GM21515 (cell line): ENCODE measurements around the gene DENND2A.
"Not testable (repeated sequence)": the region's sequence is repeated elsewhere in the genome, so short reads cannot be mapped to it uniquely, and the experiment has no call there.

Experiments used
- ATAC-seq: cut with Tn5 transposase; IDR thresholded peaks from one replicate; pipeline ENCODE4 v1.9.1; 2021; ENCODE audit not compliant: unreplicated experiment

The DENND2A gene

DNA sequence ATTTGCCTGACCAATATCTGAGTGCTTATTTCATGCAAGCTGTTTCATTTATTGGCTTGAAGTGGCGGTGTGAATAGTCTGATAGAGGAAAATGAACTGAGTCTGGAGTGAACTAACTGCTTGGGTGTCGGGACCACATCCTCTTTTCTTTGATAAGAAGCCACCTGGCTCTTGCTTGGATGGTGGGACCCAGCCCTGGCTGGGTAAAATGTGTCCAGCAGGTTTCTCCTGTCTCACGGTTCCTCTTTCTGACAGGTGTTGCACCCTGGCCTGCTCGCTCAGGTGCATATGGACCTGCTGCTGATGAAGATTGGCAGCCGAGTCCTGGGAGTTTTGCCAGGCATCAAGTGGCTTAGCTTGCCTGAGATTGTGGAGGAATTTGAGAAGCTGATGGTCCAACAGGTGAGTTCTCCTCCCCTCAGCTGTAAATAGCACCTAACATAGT, 33.8 kb upstream of the DENND2A start:
- ATAC-seq = peak; percentile 33

DNA sequence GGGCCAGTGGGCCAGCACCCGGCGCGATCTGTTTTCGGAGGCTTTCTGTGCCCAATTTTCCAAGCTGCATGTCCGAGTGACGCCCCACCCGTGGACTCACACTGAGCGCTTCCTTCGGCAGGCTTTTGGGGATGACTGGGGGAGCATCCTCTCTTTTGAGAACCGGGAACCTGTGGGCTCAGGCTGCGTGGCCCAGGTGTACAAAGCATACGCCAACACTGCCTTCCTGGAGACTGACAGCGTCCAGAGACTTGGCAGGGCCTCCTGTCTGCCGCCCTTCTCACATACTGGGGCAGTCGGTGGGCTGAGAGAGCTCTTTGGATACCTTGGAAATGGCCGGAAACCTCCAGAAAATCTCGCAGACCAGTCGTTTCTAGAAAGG, 33.2 kb upstream of the DENND2A start:
- ATAC-seq = no peak

DNA sequence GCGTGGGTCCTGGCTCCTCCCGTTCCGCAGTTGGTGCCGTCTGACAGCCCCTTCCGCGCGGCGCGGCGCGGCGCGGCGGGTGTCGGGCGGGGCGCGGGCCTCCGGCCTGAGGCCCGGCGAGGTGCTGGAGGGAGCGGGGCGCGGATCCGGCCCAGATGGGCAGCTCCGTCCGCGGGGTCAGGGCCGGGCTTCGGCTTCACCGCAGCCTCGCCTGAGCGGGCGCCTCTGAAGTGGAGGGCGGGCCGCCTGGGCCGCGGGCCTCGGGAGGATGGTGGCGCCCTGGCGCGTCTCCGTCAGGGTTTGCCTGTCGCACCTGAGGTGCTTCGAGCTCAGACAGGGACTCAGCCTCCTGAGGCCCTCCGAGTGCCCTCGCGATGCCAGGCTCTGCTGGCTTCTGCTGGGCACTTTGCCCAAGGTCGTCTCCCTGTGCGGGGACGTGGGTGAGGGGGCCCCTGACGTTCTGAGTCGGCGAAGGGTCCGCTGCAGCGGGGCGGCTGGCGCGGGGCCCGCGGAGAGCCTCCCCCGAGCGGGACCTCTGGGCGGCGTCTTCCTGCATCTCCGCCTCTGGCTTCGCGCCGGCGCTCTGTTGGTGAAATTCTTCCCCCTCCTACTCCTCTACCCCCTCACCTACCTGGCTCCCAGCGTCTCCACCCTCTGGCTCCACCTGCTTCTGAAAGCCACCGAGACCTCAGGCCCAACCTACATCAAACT, 32.6 kb upstream of the DENND2A start:
- ATAC-seq = peak; percentile 46

- ATAC-seq = peak; percentile 42
Measured at GRCh38 chr7:140672382-140673062, 31.9 kb upstream of the DENND2A start, which contains the start of gene ADCK2. Gene ADCK2 (plus strand): TSS chr7:140672945. CDS start chr7:140673331, 386 bp downstream.

GRCh38 chr7:140671966-140672365, 31.4 kb upstream of the DENND2A start:
- ATAC-seq = no peak

GRCh38 chr7:140670343-140670935, 29.8 kb upstream of the DENND2A start:
- no peak for ATAC-seq

GRCh38 chr7:140669862-140670261, 29.2 kb upstream of the DENND2A start:
- ATAC-seq = not testable (repeated sequence)

DNA sequence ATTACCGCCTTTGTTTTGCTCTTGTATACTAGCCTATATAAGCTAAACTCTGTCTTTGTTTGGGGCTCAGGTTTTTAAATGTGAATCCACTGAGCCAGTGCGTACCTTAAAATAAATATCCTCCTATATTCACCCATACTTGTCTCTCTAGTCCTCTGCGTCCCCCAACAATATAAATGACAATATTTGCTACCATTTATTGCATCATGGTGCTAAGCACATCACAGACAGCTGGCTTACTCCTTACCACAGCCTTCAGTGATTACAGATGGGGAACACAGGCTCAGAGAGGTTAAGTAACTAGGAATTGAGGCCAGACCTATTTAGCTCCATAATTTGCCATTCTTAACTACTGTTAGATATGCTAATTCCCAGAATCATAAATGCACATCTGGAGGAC, 28.7 kb upstream of the DENND2A start:
- ATAC-seq = no peak

GRCh38 chr7:140668641-140669040, 28.0 kb upstream of the DENND2A start:
- no peak for ATAC-seq

GRCh38 chr7:140667476-140667875, 26.9 kb upstream of the DENND2A start:
- no peak for ATAC-seq

- ATAC-seq = not testable (repeated sequence)
Measured at GRCh38 chr7:140662938-140663337, 22.3 kb upstream of the DENND2A start.

DNA sequence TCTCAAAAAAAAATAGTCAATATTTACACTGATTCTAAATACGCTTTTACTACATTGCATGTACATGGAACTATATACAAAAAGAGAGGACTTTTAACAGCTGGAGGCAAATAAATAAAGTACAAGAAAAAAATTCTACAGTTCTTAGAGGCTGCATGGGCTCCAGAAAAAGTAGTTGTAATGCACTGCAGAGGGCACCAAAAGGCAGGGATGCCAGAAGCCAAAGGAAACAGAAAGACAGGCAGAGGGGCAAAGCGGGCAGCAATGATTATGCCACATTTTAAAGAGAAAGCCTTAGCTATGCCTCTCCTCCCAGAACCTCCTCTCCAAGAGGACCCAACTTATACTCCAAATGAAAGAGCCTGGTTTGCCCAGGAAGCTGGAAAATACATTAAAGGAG, 20.5 kb upstream of the DENND2A start:
- ATAC-seq = no peak

DNA sequence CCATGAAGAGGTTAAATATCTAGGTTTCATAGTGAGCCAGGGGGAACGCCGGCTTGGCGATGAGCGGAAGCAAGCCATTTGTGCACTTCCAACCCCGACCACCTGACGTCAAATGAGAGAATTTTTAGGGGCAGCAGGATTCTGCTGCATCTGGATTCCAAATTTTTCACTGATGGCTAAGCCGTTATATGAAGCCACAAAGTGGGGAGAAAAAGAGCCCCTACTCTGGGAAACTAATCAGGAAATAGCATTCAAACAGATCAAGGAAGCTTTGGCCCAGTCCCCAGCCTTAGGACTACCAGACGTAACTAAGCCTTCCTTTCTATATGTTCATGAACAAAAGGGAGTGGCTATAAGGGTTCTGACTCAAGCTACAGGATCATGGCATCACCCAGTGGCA, 19.2 kb upstream of the DENND2A start:
- ATAC-seq = no peak

- no peak for ATAC-seq
Measured at GRCh38 chr7:140657891-140658290, 17.3 kb upstream of the DENND2A start.

GRCh38 chr7:140656548-140657515, 16.2 kb upstream of the DENND2A start:
- ATAC-seq = peak; percentile 88

DNA sequence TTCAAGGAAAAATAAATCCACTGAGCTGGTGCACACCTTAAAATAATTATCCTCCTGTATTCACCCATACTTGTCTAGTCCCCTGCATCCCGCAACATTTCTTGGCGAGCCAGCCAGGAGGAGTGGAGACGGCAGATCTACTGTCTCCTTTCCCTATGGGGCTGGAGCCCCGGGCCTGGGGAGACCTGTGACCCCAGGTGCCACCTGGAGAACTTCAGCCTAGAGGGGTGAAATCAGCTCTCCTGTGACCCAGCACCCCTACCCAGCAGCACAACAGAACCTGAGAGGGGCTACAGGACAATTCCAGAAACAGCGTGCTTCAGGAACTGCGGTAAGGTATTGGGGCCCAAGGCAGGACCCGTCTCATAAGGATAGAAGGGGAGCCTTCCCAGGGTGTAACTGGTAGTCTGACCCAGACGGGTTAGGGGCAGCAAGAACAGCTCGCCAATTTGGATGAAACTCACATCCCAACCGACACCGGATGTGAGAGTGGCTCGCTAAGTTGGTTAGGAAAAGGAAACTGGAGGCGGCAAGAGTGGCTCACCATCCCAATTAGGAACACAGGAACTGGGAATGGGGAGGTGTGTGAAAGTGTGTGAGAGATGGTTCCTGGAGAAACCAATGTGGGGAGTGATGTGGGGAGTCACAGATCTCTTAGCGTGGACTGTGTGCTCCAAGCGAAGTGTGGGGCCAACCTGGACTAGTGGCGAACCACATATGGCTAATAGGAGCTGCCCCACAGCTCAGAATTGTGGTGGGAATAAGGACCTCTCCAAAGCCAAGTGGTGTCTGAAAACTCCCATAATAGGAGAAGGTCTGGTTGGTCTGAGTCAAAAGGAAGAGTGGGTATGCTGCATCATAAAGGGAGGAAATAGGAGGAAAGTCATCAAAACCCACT, 15.1 kb upstream of the DENND2A start:
- no peak for ATAC-seq

DNA sequence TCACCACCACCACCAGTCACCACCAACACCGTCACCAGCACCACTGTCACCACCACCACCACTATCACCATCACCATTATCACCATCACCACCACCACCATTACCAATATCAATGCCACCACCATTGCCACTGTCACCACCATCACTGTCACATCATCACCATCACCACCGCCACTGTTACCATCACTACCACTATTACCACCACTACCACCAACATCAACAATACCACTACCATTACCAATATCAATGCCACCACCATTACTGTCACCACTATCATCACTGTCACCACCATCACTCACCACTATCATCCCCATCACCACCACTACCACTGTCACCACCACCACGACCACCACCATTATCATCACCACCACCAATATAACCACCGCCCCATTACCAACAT, 14.0 kb upstream of the DENND2A start:
- no peak for ATAC-seq

DNA sequence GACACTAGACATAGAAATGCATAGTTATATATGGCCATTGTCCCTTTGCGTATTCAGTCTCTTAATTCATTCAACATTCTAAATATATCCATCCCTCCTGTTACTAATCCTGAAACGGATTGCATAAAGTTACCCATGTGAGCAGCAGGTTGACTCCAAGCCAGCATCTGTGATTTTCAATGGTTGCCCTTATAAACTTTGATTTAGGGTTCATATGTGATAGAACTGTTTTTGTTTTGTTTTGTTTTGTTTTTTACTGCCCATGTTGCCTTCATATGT, 13.4 kb upstream of the DENND2A start:
- ATAC-seq = no peak

DNA sequence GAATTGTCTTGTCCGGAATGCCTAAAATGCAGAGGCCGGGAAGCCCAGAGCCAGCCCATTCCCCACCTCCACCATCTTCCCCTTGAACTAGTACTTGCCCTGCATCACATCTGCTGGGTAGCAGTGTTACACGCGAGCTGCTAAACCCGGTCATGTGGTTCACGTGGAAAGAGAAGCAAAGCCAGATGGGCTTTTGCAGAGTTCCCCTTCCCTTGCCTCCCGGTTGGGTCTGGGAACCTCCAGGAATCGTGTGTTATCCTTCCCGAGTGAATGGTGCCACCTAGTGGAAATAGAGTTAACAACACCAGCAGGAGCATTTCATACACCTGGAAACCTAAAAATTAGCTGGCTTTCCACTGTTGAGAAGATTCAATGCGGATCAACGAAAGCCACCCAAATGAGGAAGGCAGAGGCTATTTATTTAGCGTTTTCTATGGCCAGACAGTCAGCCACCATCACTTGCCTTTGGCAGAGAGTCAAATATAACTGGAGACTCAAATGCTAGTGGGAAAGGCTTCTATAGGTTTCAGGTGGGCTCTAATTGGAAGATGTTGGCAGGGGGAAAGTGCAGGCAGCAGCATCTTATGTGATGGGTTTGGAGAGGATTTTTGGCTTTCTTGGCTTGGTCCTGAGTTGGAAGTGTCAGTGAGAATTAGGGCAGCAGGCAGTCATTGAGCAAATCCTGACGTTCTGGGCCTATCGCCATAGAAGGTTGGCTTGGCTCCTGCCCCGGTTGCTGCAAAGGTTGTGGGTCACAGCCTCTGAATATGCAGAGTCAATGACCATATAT, 12.9 kb upstream of the DENND2A start:
- no peak for ATAC-seq
